Measurements from ENCODE around the gene CYP4F2.

DNA sequence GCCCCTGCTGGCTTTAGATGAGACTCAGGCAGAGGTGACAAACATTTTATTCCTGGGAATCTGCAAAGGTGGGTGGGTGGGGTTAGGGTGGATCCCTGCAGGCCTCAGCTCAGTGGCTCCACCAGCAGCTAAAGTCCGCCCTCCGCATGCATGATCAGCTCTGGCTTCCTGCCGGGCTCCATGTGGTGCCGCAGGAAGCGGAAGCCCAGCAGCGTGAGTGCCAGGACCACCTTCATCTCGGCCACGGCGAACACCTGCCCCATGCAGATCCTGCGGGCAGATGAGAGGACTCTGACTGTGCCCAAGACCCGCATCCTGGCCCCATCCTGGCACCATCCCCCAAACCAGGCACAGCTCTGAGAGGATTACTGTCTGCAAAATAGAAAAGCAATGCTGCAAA is 26.3 kb downstream of the CYP4F2 start:
- TF ChIP-seq SP1 (IDR thresholded peaks at IDR 0.05) (no peak), RAD21 (IDR thresholded peaks at IDR 0.05) (no peak)
- TF ChIP-seq, protein P1, sequence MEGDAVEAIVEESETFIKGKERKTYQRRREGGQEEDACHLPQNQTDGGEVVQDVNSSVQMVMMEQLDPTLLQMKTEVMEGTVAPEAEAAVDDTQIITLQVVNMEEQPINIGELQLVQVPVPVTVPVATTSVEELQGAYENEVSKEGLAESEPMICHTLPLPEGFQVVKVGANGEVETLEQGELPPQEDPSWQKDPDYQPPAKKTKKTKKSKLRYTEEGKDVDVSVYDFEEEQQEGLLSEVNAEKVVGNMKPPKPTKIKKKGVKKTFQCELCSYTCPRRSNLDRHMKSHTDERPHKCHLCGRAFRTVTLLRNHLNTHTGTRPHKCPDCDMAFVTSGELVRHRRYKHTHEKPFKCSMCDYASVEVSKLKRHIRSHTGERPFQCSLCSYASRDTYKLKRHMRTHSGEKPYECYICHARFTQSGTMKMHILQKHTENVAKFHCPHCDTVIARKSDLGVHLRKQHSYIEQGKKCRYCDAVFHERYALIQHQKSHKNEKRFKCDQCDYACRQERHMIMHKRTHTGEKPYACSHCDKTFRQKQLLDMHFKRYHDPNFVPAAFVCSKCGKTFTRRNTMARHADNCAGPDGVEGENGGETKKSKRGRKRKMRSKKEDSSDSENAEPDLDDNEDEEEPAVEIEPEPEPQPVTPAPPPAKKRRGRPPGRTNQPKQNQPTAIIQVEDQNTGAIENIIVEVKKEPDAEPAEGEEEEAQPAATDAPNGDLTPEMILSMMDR (IDR thresholded peaks at IDR 0.05; ENCODE audit: low read depth, low read length, missing input control) = no peak
- TF ChIP-seq, protein P2, sequence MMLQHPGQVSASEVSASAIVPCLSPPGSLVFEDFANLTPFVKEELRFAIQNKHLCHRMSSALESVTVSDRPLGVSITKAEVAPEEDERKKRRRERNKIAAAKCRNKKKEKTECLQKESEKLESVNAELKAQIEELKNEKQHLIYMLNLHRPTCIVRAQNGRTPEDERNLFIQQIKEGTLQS (IDR thresholded peaks at IDR 0.05) = no peak

All from liver (tissue), 3 donors.